HG02840 (cell line): Measurements from ENCODE around the gene SDC4.

ENCODE experiments used
- ATAC-seq: cut with Tn5 transposase; IDR thresholded peaks from one replicate; pipeline ENCODE4 v1.9.1; 2021; ENCODE audit warnings: mild to moderate bottlenecking, moderate library complexity, moderate number of reproducible peaks; ENCODE audit not compliant: unreplicated experiment, low FRiP score

The SDC4 gene

DNA sequence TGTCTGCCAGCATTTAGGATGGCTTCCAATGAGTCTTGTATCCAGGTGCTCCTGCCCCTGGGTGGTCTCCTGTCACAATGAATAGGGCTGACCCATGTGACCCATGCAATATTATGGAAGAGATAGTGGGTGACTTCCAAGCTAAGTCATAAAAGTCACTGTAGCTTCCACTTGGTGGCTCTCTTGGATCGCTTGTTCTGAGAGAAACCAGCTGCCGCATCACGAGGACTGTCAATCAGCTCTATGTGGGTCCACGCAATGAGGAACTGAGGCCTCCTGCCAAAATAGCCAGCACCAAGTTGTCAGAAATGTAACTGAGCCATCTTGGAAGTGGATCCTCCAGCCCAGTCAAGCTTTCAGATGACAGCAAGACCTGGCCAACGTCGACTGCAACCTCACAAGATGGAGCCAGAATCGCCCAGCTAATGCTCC, 25.3 kb downstream of the SDC4 start:
- ATAC-seq: no peak

DNA sequence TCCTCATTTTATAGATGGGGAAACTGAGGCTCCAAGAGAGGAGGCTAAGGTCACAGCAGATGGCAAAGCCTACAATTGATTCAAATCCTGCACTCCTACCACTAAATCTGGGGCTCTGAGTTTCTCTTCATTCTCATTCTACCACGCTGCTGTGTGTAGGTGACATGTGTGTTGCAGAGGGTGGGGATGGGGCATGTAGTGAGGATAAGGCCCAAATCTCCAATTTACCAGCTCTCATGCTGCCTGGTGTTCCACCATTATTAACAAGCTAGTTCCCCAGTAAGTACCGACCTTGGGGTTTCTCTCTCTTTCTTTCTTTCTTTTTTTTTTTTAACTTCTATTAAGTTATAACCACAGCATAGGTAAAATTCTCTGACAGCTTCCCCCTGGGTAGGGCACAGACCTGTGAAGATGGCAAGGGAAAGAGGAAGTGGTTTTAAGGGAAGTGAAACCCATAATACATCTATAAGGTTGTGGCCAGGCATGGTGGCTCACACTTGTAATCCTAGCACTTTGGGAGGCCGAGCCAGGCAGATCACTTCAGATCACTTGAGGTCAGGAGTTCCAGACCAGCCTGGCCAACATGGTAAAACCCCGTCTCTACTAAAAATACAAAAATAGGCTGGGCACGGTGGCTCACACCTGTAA, 27.2 kb downstream of the SDC4 start:
- no peak for ATAC-seq

DNA sequence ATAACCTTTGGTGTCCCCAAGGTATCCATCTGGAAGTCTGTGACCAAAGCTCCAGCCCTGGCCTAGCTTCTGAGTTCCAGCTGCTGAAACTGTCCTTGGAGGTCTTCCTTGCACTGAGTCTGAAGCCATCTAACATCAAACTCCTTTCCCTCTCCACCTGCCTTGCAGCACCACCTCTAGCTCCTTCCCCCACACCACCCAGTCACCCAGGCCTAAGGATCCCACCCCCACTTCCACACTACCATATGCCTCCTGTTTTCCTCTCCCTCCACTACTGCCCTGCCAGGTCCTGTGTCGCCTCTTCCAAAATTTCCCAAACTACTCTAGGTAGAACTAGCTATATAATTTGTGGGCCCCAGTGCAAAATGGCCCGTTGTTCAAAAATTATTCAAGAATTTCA, 29.3 kb downstream of the SDC4 start:
- ATAC-seq: no peak

DNA sequence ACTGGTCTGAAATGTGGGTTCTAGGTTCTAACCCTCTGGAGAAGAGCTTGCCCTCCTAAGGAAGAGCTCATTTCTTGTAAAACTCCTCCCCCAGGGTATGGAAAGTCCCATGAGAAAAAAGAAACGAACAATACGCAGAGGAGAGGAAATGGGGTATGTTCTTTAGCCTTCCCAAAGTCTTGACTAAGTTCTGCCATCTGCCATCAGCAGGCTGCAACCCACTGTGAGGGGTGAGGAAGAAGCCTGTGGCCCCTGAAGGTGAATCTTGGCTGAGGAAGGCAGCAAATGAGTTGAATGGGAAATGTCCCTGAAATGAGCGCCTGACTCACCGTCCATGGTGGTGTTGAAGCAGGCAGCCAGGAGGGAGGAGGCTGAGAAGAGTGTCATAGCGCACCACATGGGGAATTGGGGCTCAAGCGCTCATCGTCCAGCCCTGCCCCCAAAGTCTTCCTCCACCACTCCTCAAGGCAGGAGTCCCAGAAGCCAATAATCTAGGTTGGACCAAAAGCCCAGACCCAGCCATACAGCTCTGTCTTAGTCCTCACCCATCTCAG, 29.8 kb downstream of the SDC4 start:
- ATAC-seq: no peak

DNA sequence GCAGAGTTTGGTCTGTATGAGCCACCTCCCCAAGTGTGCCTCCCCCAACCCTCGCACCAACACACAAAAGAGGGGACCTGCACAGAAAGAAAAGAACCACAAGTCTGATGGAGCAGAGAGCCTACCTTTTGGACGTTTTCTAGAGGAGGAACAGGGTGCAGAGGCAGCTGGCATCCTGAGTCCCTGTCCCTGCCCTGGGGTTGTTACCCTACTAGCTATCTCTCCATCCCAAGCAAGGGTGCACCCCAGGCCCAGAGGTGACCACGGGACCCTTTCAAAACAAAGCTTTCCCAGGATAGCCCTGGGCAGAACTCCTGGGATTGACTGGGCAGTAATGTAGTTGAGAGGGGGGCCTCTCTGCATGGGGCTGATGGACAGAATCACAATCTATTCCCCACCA, 30.4 kb downstream of the SDC4 start:
- no peak for ATAC-seq

DNA sequence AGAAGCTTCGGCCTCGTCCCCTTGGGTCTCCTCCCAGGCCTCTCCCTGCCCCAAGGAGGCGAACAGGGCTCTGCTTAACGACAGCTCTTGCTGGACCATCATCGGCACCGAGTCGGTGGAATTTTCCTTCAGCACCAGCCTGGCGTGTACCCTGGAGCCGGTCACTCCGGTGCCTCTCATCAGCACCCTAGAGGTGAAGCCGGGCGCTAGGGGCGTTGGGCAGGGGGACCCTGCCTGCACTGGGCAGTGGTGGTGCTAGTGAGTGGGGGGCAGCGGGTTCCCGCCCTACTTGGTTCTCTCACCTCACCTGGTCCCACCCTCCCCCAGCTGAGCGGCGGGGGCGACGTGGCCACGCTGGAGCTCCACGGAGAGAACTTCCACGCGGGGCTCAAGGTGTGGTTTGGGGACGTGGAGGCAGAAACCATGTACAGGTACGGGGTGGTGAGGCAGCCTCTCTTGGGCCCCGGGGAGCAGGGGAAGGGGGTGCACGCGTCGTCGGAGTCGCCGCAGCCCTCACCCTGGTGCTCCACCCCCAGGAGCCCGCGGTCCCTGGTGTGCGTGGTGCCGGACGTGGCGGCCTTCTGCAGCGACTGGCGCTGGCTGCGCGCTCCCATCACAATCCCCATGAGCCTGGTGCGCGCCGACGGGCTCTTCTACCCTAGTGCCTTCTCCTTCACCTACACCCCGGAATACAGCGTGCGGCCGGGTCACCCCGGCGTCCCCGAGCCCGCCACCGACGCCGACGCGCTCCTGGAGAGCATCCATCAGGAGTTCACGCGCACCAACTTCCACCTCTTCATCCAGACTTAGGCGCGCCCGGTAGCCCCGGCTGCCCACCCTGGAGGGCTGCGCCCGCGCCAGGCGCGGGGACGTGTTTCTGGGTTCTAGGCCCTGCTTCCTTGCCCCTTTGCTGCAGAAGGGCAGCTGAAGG, 31.8 kb downstream of the SDC4 start:
- ATAC-seq: no peak

DNA sequence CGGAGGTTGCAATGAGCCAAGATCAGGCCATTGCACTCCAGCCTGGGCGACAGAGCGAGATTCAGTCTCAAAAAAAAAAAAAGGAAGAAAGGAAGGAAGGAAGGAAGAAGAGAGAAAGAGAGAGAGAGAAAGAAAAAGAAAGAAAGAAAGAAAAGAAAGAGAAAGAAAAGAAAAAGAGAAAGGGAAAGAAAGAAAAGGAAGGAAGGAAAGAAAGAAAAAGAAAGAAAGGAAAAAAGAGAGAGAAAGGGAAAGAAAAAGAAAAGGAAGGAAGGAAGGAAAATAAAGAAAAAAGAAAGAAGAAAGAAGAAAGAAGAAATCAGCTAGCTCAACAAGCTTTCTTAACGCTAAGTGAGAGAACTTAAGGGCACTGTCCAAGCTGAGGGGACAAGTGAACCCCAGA, 32.6 kb downstream of the SDC4 start:
- no peak for ATAC-seq

DNA sequence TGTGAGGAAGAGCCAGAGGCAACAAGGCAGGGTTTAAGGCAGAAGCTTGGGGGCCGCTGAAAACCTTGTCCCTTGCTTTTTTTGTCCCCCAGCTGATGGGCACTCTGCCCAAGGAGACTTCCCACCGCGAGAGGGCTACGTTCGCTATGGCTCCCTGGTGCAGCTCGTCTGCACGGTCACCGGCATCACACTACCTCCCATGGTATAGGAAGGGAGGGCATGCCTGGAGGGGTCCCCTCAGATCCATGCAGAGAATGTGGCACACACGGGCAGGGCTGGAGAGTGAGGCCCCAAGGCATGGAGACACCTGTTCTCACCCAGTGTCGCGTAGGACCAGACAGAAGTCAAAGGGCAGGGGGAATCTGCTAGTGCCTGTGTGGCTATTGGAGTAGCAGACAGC, 34.3 kb downstream of the SDC4 start:
- no peak for ATAC-seq

DNA sequence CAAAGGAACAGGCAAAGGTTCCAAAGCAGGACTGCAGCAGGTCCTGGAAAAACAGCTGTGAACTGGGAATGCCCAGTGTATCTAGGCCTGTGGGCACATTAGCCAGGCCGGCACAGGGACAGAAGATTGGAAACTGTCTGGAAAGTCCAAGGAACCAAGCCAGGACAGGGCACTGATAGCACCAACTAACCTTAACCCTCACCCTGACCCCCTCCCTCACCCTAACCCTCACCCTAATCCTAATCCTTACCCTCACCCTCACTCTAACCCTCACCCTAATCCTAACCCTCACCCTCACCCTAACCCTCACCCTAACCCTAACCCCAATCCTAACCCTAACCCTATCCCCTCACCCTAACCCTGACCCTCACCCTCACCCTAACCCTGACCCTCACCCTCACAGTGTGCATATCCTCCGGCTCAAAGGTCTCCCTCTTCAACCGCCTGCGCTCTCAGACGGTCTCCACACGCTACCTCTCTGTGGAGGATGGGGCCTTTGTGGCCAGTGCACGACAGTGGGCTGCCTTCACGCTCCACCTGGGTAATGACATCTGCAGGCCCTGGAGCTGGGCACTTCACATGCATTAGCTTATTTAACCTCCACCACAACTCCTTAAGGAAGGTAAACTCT, 35.0 kb downstream of the SDC4 start:
- no peak for ATAC-seq

DNA sequence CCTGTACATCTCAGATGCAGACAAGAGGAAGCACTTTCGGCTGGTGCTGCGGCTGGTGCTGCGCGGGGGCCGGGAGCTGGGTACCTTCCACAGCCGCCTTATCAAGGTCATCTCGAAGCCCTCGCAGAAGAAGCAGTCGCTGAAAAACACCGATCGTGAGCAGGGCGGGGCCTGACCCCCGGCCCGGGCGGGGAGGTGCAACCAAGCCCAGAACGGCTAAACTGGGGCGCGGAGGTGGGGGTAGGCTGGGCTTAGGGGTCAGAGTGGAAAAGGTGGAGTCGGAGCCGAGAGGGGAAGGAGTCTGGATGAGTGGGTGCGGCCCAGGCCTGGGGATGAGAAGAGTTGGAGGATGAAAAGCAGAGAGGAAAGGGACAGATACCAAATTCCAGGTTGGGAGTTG, 36.0 kb downstream of the SDC4 start:
- no peak for ATAC-seq

DNA sequence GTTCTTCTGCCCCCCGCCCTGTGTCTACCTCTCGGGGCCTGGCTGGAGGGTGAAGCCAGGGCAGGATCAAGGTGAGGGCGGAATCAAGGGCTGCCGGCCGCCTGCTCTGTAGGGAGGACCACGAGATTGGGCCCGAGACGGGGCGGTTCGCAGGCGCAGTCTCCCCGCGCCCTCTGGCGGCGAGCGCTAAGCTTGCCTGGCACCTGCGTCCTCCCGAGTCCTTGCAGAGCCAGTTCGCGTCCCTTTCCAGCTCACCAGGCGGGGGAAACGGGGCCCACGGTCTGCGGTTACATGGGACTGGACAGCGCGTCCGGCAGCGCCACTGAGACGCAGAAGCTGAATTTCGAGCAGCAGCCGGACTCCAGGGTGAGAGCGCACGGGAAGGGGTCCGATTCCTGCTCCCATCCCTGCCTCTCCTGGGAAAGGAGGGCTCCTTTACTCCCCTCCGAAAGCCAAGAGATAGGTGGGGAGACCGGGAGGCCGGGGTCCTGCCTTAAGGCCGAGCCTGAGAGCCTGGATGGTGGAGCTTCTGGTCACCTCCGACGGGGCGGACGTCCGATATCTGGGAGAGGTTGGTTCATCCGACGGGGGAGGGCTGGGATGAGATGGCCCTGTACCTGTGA, 36.5 kb downstream of the SDC4 start:
- no peak for ATAC-seq

DNA sequence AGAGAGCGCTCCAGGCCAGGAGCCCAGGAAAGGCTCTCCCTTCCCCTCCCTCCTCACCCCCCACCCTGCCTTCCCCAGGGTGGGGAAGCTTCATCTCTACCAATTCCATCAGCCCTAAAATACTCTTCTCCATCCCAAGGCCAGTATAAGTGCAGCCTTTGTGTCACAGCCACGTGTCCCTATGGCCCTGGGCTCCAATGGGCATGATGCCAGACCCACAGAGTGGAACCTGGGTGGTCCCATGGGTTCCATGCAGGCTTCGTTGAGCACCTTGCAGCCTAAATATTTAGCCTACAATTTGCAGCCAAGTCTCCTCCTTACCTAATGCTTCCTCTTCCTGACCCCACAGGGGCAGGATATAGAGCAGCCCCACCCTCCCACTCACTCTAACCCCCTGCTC, 39.1 kb downstream of the SDC4 start:
- ATAC-seq: no peak

DNA sequence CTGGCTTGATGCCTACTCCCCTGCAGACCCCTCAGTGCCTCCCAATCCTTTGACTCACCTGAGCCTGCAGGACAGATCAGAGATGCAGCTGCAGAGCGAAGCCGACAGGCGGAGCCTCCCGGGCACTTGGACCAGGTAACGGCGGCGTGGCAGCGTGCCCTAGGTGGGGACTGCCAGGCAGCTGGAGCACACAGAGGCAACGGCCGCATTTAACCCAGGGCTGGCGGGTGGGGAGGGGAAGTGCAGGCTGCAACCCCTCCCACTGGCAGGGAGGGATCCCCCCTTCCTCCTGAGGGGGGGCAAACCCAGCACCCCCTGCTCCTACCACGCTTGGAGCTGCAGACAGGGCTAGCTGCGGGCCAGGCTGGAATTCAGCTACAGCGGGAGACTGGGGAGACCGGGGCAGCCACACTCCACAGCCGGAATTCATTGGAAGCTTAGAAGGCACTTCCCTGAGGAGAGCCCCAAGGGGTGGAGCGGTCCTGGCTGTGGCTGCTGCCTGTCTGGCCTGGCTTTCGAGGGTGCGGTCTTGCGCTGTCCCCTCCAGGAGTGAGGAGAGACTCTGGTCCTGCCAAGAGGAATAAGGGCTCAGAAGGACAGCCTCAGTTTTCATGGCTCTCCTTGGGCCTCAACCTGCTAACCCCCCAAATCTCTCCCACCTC, 40.0 kb downstream of the SDC4 start, which contains the start of gene MATN4:
MATN4 (minus strand) TSS at position 183 of the 662 bp plus-strand sequence. CDS start 2,717 bp downstream, outside the sequence.
- ATAC-seq: no peak

DNA sequence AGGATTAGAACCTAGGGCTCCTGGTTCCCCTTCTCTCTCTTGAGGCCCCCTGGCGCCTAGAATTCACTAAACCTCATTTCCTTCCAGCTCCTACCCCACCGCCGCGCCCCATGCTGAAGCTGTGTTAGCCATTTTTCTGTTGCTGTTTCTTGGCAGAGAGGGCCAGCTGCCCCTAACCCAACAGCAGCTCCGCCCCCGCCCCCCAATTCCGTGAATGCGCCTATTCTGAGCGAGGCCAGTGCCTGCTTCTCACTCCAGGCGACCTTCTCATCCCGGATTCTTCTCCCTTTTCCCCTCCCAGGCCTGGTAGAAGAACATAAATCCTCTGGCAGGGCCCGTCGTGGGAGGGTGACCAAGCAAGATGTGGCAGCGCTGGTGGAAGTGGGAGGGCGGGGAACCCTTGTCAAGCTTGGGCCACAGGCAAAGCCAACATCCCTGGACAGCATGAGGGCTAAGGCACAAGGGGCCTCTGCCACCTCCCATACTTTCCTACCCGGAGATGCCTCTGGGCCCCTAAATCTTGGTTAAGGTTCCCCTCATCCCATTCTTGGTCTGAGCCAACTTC, 41.1 kb downstream of the SDC4 start:
- ATAC-seq: no peak

DNA sequence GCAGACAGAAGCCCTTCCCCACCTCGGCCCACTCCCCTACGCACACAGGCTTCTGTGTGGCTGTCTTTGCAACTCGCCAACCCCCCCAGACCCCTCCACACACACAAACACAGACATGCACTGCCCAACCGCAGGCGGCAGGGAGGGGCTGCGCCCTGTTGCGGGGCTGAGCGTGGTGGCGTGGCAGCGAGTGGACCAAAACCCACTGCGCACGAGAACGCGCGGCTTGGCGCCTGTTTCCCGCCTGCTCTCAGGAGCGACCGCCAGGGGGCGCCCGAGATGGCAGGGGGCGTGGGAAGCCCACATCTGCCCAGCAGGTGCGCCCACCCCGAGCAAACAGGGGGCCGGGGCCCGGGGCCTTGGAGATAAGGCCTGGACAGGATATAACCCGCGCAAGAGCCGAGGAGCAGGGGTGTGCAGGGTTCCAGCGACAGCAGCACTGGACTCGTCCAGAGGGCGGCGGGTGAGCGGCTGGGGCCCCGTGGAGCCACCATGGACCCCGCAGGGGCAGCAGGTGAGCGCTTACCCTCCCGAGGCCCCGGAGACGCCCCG, 41.7 kb downstream of the SDC4 start, which contains the start of gene RBPJL:
RBPJL (plus strand) TSS at position 410 of the 552 bp plus-strand sequence; CDS start at position 493, 83 bp downstream.
- ATAC-seq: no peak

DNA sequence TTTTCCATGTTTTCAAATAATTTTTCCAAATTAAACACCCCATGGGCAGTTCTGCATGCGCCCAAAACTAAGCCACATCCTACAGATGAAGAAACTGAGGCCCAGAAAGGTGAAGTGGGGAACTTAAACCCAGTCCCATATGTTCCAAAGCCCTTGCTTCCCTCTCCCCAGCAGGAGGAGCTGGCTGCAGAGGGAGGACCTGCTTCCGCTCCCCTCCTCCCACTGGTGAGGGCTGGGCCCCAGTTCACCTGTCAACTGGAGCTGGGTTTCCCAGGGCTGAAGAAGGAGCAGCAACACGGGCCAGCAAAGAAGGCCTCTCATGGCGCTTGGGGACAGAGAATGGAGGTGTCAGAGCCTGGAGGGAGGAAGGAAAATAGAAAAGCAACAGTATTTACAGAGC, 43.0 kb downstream of the SDC4 start:
- ATAC-seq: no peak

DNA sequence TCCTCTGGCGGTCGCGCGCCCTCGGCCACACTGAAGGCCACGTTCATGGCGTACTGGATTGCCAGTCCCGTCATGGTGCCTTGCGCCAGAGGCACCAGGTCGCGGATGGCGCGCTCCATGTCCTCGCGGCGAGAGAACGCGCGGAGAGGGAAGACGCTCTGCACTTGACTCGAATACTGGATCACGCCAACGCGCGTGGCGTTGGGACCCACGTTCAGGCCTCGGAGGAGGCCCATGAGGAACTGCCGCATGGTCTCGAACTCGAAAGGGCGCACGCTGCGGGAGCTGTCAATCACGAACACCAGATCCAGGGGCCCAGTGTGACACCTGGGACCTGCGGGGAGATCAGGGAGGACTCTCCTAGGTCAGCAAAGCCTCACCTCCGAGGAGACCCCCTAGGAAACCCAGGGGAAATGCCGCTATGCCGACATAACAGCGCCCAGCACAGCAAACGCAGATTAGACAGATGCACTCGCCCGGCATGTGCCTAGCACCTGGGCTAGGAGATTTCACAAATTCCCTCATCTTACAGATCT, 43.7 kb downstream of the SDC4 start:
- no peak for ATAC-seq

DNA sequence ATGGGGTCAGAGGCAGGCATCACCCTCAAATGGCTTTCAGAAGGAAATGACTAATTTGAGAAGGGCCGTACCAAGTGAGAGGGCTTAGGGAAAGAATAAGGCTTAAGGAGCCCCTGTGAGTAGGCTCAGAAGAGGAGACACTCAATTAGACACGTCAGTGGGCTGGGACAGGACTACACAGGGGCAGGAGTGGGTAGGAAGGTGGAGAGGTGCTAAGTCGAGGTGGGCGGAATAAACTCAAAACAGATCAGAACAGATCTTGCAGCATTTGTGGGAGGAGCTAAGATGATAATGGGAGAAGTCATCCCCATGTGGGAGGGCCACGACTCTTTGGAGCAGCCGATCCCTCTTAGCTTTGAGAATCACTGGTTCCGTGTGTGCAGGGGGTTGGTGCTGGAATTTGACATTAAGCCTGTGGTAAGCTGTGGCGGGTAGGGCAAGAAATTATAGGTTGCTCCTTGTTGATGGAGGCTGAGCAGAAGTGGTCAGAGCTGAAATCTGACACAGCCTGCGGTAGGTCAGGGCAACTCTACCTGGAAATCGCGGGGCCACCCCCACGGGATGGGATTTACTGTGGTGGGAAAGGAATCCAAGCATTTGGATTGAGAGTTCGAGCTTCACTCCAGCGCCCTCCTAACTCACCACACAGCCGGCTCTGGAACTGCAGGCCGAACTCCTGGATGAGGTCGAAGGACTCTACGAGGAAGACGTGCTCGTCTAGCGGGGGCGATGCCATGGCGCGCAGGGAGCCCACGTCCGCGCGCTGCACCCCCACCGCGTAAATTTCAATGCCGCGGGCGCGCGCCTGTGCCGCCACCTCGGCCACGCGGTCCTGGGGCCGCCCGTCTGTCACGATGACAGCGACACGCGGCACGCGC, 44.4 kb downstream of the SDC4 start:
- ATAC-seq: no peak
